HG02759 (cell line): Measurements from ENCODE around the gene LMNTD2.
A peak's percentile ranks its signal among the peaks of the same experiment; 100 is the strongest.

Experiments used
- ATAC-seq: cut with Tn5 transposase; IDR thresholded peaks from one replicate; pipeline ENCODE4 v1.9.1; 2021; ENCODE audit warnings: mild to moderate bottlenecking, moderate library complexity; ENCODE audit not compliant: unreplicated experiment

LMNTD2 gene

GRCh38 chr11:554428-555226 lies 5.9 kb downstream of the LMNTD2 start:
- peak; percentile 72 for ATAC-seq

DNA sequence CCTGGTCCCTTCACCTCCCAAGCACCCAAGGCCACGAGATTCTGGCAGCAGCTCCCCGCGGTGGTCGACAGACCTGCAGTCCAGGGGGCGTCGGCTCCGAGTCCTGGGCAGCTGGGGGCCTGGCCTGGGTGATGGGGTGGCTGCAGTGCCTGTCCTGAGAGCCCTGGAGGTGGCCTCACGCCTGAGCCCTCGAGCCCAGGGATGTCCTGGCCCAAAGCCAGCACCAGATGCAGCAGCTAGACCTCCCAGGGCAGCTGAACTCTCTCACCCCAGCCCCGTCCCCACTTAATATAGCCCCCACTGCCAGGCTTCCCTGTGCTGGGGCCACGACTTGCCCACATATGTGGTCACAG lies 6.6 kb downstream of the LMNTD2 start:
- ATAC-seq: no peak

DNA sequence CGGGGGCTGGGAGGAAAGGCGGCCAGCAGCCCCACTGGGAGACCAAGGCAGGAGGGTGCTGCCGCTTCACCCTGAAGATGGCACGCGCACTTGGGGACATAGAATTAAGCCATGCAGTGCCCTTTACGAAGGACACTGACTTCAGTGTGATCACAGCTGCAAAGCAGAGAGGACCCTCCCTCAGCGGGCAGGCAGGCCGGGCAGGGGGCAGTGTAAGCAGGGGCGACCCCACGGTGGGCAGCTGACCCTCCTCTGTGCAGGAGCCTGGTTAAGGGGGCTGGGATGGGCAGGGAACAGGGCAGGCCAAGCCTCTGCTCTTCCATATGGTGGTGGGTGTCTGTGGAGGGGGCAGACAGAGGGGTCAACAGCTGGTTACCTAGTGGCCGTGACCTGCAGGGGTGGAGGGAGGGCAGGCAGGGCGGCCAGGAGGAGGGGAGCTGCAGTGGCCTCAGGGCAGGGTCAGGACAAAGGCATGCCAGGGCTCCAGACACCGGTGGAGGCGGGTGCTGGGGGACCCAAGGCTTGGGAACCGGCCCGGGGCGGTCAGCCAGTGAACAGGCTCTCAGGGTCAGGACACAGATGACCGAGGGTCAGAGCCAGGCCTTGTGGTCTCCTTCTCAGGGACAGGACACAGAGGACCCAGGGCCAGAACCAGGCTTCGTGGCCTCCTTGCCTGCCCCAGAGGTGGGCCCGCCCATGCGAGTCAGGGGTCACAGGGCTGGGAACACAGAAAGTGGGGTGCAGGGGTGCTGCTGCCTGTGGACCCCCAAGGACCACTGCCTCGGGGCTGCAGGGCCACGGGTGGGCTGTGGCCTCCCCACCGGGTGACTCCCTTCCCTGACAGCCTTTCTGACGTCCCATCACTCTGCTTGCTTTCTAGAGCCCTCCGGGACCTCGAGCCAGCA lies 7.2 kb downstream of the LMNTD2 start:
- ATAC-seq: no peak

- no peak for ATAC-seq
Observed at GRCh38 chr11:551596-551995, 8.9 kb downstream of the LMNTD2 start.

- no peak for ATAC-seq
Observed at GRCh38 chr11:551131-551530, 9.4 kb downstream of the LMNTD2 start.

DNA sequence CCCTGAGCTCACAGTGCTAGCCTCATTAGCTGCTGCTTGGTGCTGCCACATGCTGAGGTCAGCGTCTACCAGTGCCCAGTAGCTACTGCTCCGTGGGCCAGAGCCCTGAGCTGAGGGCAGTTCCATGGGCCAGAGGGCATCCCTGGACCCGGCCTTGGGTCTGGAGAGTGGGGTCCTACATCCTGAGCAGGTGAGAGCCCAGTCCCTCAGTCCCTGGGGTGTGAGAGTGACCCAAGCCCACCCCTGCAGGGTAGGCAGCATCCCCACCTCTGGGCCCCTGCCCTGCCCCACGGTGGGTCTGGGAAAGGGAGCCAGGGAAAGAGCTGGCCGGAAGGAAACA lies 9.8 kb downstream of the LMNTD2 start:
- no peak for ATAC-seq

GRCh38 chr11:550021-550745 lies 10.4 kb downstream of the LMNTD2 start:
- ATAC-seq: no peak

DNA sequence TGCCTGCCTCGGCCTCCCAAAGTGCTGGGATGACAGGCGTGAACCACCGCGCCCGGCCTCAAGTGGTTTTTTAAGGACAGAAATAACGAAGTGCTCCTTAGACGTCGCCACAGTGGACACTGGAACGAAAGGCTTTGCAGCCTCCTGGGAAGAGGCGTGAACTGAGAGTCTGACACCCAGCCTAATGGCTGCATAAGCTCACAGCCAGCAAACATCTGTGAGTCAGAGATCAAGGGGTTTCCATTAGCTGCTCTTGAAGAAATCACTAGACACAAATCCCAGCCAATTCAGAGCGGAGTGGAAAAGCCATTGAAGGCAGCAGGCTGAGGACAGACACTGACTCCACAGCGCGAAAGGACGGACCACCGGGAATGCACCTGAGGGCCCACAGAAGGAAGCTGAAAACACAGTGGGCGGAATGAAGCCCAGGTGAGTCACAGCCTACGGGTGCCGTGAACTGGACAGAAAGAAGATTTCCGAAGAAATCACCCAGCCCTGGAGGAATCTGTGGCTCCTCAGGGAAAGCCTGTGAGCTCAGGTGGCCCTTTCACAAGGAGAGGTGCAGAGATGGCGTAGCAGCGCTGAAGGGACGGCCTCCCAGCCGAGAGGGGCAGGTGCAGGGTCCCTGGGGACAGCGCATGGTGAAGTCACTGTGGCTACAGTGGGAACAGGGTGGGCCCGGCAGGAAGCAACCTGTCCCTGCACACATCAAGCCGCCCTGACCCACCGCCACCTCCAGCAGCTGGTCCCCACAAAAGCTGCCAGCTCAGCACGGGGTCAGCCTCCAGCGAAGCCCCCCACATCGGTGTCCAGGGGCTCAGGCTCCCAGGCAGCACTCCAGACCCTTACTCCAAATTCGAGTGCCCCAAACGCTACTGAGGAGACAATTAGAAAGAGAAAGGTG lies 11.6 kb downstream of the LMNTD2 start:
- ATAC-seq: no peak

- ATAC-seq: no peak
Observed at GRCh38 chr11:545171-545570, 15.4 kb downstream of the LMNTD2 start.

DNA sequence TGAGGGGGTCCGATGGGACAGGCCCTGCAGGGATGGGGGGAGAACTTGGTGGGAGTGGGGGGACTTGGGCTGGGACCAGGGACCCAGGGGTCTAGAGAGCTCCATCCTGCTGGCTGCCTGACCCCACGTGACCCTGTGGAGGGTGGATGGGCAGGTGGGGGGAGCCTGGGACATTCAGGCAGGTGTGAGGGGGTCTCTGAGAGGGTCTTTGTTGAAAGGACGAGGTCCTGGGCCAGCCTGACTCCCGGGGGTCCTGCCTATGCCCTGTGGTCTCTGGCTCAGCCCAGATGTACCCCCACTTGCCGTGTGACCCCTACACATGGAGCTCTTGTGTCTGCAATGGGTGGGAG lies 15.7 kb downstream of the LMNTD2 start:
- ATAC-seq: no peak

DNA sequence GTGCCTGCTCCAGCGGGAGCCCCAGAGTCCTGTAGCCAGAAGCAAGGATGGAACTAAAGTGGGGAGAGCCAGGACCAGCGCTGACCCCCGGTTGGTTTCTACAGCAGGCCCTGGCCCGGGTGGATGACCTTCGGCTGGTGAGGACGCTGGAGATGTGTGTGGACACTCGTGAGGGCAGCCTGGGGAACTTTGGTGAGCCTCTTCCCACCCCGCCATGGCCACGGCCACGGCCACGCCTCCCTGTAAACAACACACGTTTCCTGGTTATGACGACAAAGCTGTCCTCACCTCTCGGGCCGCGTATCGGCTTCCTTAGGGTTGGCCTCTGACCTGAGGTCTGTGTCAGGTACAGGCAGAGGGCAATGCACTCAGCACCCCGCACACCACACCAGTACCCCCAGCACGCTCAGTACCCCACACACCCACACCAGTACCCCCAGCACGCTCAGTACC lies 19.1 kb downstream of the LMNTD2 start:
- no peak for ATAC-seq

- ATAC-seq: no peak
Observed at GRCh38 chr11:540583-541432, 19.7 kb downstream of the LMNTD2 start.

DNA sequence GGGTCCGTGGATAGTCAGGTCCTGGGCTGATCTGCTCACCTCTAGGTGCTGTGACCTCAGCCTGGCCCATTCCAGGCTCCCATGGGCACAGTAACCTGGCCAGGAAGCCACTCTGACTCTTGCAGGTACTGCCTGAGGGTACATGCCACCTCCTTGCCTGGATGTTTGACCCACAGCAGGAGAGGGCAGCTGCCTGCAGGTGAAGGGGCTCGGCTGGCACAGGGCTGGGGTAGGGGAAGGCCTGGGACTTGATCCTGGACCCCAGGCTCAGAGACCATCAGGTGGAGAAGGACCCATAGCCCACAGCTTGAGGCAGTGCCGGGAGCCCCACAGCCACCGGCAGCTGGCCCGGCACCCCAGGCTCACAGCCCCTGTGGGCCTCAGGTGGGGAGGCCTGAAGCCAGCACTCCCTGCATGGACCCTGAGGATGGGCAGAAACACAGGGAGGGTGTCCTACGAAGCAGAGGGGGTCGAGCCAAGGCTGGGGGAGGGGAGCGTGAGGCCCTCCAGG lies 20.5 kb downstream of the LMNTD2 start:
- ATAC-seq: no peak

GRCh38 chr11:538431-539051 lies 22.0 kb downstream of the LMNTD2 start:
- no peak for ATAC-seq

DNA sequence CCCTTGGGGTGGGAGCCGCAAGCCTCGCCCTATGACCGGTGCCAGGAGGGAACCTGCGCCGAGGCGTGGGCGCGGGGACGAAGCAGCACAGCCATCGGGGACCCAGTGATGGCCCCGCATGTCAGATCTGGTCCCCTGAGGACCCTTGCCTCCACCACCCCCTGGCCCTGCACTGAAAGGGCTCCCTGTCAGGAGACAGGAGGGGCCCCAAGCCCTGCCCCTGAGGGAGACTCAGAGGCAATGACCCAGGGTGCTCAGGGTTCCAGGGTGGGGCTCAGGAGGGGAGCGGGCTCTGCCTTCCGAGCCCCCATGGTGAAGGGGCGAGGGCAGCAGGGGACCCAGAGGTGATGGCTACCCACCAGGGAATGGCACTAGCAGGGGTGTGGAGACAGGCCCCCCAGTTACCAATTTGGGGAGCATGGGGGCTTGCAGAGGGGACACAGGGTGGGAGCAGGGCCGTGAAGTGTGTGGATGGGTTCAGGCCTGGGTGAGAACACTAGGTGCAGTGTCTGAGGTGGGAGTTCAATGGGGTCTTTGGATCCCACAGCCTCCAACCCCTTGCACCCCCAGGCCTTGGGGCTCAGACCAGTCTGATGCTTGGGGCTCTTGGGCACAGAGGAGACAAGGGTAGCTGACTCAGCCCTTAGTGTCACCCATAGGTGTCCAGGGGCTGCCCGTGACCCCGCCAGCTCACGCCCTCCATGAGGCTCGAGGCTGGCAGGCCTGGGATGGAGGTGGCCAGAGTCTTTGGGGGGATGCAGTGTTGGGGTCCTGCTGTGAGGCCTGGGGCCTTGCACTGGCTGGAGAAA lies 22.7 kb downstream of the LMNTD2 start:
- no peak for ATAC-seq

DNA sequence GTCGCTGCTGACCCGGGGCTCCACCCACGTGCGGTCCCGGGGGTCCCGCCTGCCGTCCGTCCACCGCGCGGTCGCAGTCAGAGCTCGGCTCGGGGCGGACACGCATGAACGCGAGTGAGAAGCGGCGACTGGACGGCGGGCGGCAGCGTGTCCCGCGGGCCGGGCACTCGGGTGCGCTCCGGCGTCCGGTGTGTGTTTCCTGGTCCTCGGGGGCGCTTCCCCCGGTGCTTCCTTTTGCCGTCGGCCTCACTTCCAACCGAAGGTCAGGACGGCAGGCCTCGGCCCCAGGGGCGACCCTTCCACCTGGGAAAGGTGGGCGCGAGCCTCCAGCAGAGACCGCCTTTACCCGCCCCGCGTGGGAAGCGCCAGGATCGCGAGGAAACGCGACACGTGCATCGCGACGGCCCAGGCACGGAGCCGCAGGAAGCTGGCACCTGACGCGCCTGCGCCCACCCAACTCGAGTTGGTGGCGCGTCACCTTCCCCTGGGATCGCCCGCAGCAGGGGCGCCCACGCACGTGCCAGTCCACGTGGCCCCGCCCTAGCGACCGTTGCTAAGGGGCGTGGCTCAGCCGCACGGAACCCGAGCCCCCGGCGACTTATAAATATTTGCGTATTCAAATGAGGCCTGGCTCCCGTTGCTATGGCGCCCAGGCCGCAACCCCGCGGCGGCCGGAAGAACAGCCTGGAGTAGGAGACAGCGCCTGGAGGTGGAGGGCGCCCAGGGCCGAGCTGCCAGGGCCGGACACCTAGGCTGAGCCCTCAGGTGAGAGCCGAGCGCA lies 23.5 kb downstream of the LMNTD2 start, which contains the start of gene LRRC56:
LRRC56 (plus strand) TSS at position 687 of the 781 bp plus-strand sequence. CDS start 3,158 bp downstream, outside the sequence.
- ATAC-seq: peak; percentile 56
